ENCODE data around the gene RNF150.

Gene RNF150

GRCh38 chr4:140932501-140933045 is 200.7 kb downstream of the RNF150 start:
- no peak for FAIRE-seq
- no peak for DNase-seq (ENCODE audit: insufficient read length, low spot score)

- DNase-seq (ENCODE audit: insufficient read length, low spot score) (no peak), FAIRE-seq (no peak)
These were observed 201.4 kb downstream of the RNF150 start for GRCh38 chr4:140931911-140932310.

- DNase-seq (ENCODE audit: insufficient read length, low spot score) = no peak
These were observed 202.7 kb downstream of the RNF150 start for GRCh38 chr4:140930557-140930956.

GRCh38 chr4:140930011-140930410 is 203.3 kb downstream of the RNF150 start:
- no peak for FAIRE-seq
- DNase-seq (ENCODE audit: insufficient read length, low spot score) = no peak

More at GRCh38 chr4:140930557-140930956, 202.7 kb downstream of the RNF150 start:
- no peak for FAIRE-seq

GRCh38 chr4:140928880-140929279 is 204.4 kb downstream of the RNF150 start:
- FAIRE-seq (no peak), DNase-seq (ENCODE audit: insufficient read length, low spot score) (no peak)

- FAIRE-seq (no peak), DNase-seq (ENCODE audit: insufficient read length, low spot score) (no peak)
These were observed 206.6 kb downstream of the RNF150 start for GRCh38 chr4:140926672-140927071.

- DNase-seq (ENCODE audit: insufficient read length, low spot score) (no peak), FAIRE-seq (no peak)
These were observed 207.9 kb downstream of the RNF150 start for GRCh38 chr4:140925417-140925816.

- no peak for FAIRE-seq
- no peak for DNase-seq (ENCODE audit: insufficient read length, low spot score)
These were observed 208.4 kb downstream of the RNF150 start for GRCh38 chr4:140924761-140925392.

GRCh38 chr4:140906993-140907962 is 226.0 kb downstream of the RNF150 start:
- no peak for DNase-seq (ENCODE audit: insufficient read length, low spot score)
- FAIRE-seq = no peak

- DNase-seq (ENCODE audit: insufficient read length, low spot score) (no peak), FAIRE-seq (no peak)
These were observed 228.4 kb downstream of the RNF150 start for GRCh38 chr4:140904904-140905303.

GRCh38 chr4:140903522-140904475 is 229.5 kb downstream of the RNF150 start:
- FAIRE-seq (no peak), DNase-seq (ENCODE audit: insufficient read length, low spot score) (no peak)

- DNase-seq (ENCODE audit: insufficient read length, low spot score) = no peak
- no peak for FAIRE-seq
These were observed 231.4 kb downstream of the RNF150 start for GRCh38 chr4:140901736-140902336.

- DNase-seq (ENCODE audit: insufficient read length, low spot score) = no peak
- no peak for FAIRE-seq
These were observed 239.3 kb downstream of the RNF150 start for GRCh38 chr4:140893939-140894338.

- DNase-seq (ENCODE audit: insufficient read length, low spot score) (no peak), FAIRE-seq (no peak)
These were observed 245.2 kb downstream of the RNF150 start for GRCh38 chr4:140888054-140888453.

- FAIRE-seq = no peak
- no peak for DNase-seq (ENCODE audit: insufficient read length, low spot score)
These were observed 245.8 kb downstream of the RNF150 start for GRCh38 chr4:140887467-140887866.

- peak; percentile 46 for DNase-seq (ENCODE audit: insufficient read length, low spot score)
- FAIRE-seq = peak; percentile 95
These were observed 248.7 kb downstream of the RNF150 start for GRCh38 chr4:140884431-140885058.

- no peak for FAIRE-seq
- DNase-seq (ENCODE audit: insufficient read length, low spot score) = no peak
These were observed 255.5 kb downstream of the RNF150 start for GRCh38 chr4:140877781-140878180.

- FAIRE-seq (no peak), DNase-seq (ENCODE audit: insufficient read length, low spot score) (no peak)
These were observed 256.5 kb downstream of the RNF150 start for GRCh38 chr4:140876615-140877364.
